HCT116 (cell line): ENCODE results near the gene SOHLH2. TPM values are rescaled to one million over a fixed set of nuclear protein-coding genes. Genes with fewer than 3 reads are reported as not detected.

ENCODE experiments used
- ATAC-seq: fragments of 200-7000 bp; cut with Tn5 transposase; 2 replicates; pipeline ENCODE4 v1.9.1; 2020; ENCODE audit warnings: mild to moderate bottlenecking, moderate library complexity
- BruUV-seq: library from RNA; stranded (reverse); fragments of 400-500 nt; replicated peaks from 2 replicates; lab custom pipeline; 2021; lab: Mats Ljungman, UMichigan
- CTCF ChIA-PET: fragments of 300-600 bp; sonication (Branson Sonifier 250); formaldehyde crosslinking; loops from one replicate; lab custom pipeline; 2021; ENCODE audit warnings: antibody characterized with exemption; lab: Charles Lee
- POLR2A ChIA-PET: fragments of 300-600, 350-600 bp; sonication (Branson Sonifier 250); formaldehyde crosslinking; loops from one replicate; lab custom pipeline; 2021; ENCODE audit warnings: antibody characterized with exemption; lab: Charles Lee
- RAD21 ChIA-PET, 2 experiments: fragments of 300-600 bp; sonication (Branson Sonifier 250); formaldehyde crosslinking; loops; one replicate each; lab custom pipeline; 2023; ENCODE audit warnings: low total read pairs in 2 of 2; ENCODE audit not compliant: uncharacterized antibody in 2 of 2, unreplicated experiment in 2 of 2, low non-redundant PET in 1 of 2; lab: Charles Lee
- DNase-seq: peaks from one replicate; pipeline ENCODE4 v3.0.0-alpha.2; 2010; ENCODE audit warnings: low read depth, low spot score
- H2AFZ ChIP-seq: fragments of 200-600 bp; shearing (Covaris generic), sonication (generic); 2 replicates; pipeline ENCODE4 v1.6.1; 2017; ENCODE audit warnings: low read depth, mixed run types, mixed read lengths, antibody characterized with exemption, low read length; ENCODE audit not compliant: poor library complexity, severe bottlenecking
- H3K27ac ChIP-seq: 2 replicates; pipeline ENCODE4 v1.5.1; 2012; ENCODE audit warnings: low read depth, low read length
- H3K27me3 ChIP-seq: fragments of 200-600 bp; sonication (generic); 2 replicates; pipeline ENCODE4 v1.6.1; 2016; ENCODE audit warnings: mixed run types, low read length, mixed read lengths; ENCODE audit not compliant: insufficient read depth
- H3K36me3 ChIP-seq, 2 experiments: fragments of 200-500 bp in 1 of 2; fragments of 200-600 bp in 1 of 2; sonication (Bioruptor generic) in 1 of 2; sonication (generic) in 1 of 2; 2 replicates each; pipeline versions ENCODE4 v1.5.1 to v1.6.1; 2014 to 2016; ENCODE audit warnings: low read length in 2 of 2, inconsistent platforms in 1 of 2, mixed read lengths in 1 of 2, mixed run types in 1 of 2; ENCODE audit not compliant: insufficient read depth in 2 of 2, control insufficient read depth in 1 of 2
- H3K4me1 ChIP-seq, 2 experiments: fragments of 200-600 bp in 1 of 2; sonication (generic) in 1 of 2; 2 replicates each; pipeline versions ENCODE4 v1.5.1 to v1.6.1; 2012 to 2017; ENCODE audit warnings: low read length in 2 of 2, inconsistent platforms in 1 of 2, mild to moderate bottlenecking in 1 of 2, mixed read lengths in 1 of 2, mixed run types in 1 of 2, moderate library complexity in 1 of 2; ENCODE audit not compliant: insufficient read depth in 2 of 2, control insufficient read depth in 1 of 2
- H3K4me2 ChIP-seq: fragments of 200-600 bp; sonication (generic); 2 replicates; pipeline ENCODE4 v1.6.1; 2017; ENCODE audit warnings: mixed run types, low read length, mixed read lengths
- H3K4me3 ChIP-seq, 2 experiments: fragments of 200-600 bp in 1 of 2; sonication (generic) in 1 of 2; replicated peaks in 1 of 2; 2 replicates each; pipeline ENCODE4 v1.5.1; 2011 to 2016; ENCODE audit warnings: low read length in 2 of 2, control low read depth in 1 of 2, low read depth in 1 of 2, mild to moderate bottlenecking in 1 of 2, mixed read lengths in 1 of 2, mixed run types in 1 of 2
- H3K79me2 ChIP-seq: fragments of 200-600 bp; sonication (generic); 2 replicates; pipeline ENCODE4 v1.6.1; 2017; ENCODE audit warnings: mild to moderate bottlenecking, mixed run types, low read length, moderate library complexity, mixed read lengths; ENCODE audit not compliant: insufficient read depth
- H3K9ac ChIP-seq: fragments of 200-600 bp; sonication (generic); 2 replicates; pipeline ENCODE4 v1.6.1; 2016; ENCODE audit warnings: low read length, mixed read lengths
- H3K9me2 ChIP-seq: fragments of 200-600 bp; sonication (generic), shearing (Covaris generic); 2 replicates; pipeline ENCODE4 v1.6.1; 2017; ENCODE audit warnings: mixed run types, mild to moderate bottlenecking, moderate library complexity; ENCODE audit not compliant: insufficient read depth
- H3K9me3 ChIP-seq, 2 experiments: fragments of 200-500 bp in 1 of 2; fragments of 200-600 bp in 1 of 2; sonication (Bioruptor generic) in 1 of 2; sonication (generic) in 1 of 2; 2 replicates each; pipeline ENCODE4 v1.6.1; 2014 to 2017; ENCODE audit warnings: low read length in 2 of 2, mixed read lengths in 2 of 2, inconsistent platforms in 1 of 2, low read depth in 1 of 2, mild to moderate bottlenecking in 1 of 2, mixed run types in 1 of 2, moderate library complexity in 1 of 2; ENCODE audit not compliant: control insufficient read depth in 1 of 2, insufficient read depth in 1 of 2
- H4K20me1 ChIP-seq: fragments of 200-600 bp; sonication (generic), shearing (Covaris generic); 2 replicates; pipeline ENCODE4 v1.6.1; 2017; ENCODE audit warnings: mixed run types, mild to moderate bottlenecking, moderate library complexity; ENCODE audit not compliant: insufficient read depth
- ATF3 ChIP-seq: IDR thresholded peaks from 2 replicates; pipeline ENCODE4 v1.6.1; 2012
- CBX3 ChIP-seq: IDR thresholded peaks from 2 replicates; pipeline ENCODE4 v1.6.1; 2012; ENCODE audit warnings: low read depth
- CEBPB ChIP-seq: IDR thresholded peaks from 2 replicates; pipeline ENCODE4 v1.6.1; 2012; ENCODE audit warnings: low read depth
- CTCF ChIP-seq, 3 experiments: fragments of 200-600 bp in 1 of 3; sonication (generic) in 1 of 3; IDR thresholded peaks in 2 of 3; conservative IDR thresholded peaks in 1 of 3; 2 replicates each; pipeline ENCODE4 v1.5.1; 2012 to 2017; ENCODE audit warnings: low read depth in 2 of 3, low read length in 2 of 3, antibody characterized with exemption in 1 of 3, borderline replicate concordance in 1 of 3, control low read depth in 1 of 3, mild to moderate bottlenecking in 1 of 3, mixed read lengths in 1 of 3, mixed run types in 1 of 3, moderate library complexity in 1 of 3; ENCODE audit not compliant: insufficient read depth in 1 of 3
- EGR1 ChIP-seq: IDR thresholded peaks from 2 replicates; pipeline ENCODE4 v1.6.1; 2012; ENCODE audit warnings: low read depth
- EZH2phosphoT487 ChIP-seq: fragments of 200-600 bp; IDR thresholded peaks from 2 replicates; pipeline ENCODE4 v1.6.1; 2018; ENCODE audit warnings: antibody characterized with exemption, borderline replicate concordance
- FOSL1 ChIP-seq: IDR thresholded peaks from 2 replicates; pipeline ENCODE4 v1.6.1; 2012; ENCODE audit warnings: low read depth
- JUND ChIP-seq: IDR thresholded peaks from 2 replicates; pipeline ENCODE4 v1.6.1; 2012
- POLR2A ChIP-seq: IDR thresholded peaks from 2 replicates; pipeline ENCODE4 v1.7.0; 2011; ENCODE audit warnings: borderline replicate concordance; ENCODE audit not compliant: insufficient read depth, insufficient read length; ENCODE audit errors: extremely low read depth
- POLR2AphosphoS5 ChIP-seq: IDR thresholded peaks from 2 replicates; pipeline ENCODE4 v1.6.1; 2011; ENCODE audit warnings: mild to moderate bottlenecking, low read depth, low read length, moderate library complexity
- RAD21 ChIP-seq: IDR thresholded peaks from 2 replicates; pipeline ENCODE4 v1.6.1; 2012; ENCODE audit warnings: low read depth, mild to moderate bottlenecking
- SP1 ChIP-seq: IDR thresholded peaks from 2 replicates; pipeline ENCODE4 v1.6.1; 2012; ENCODE audit warnings: low read depth
- SRF ChIP-seq: IDR thresholded peaks from 2 replicates; pipeline ENCODE4 v1.6.1; 2012; ENCODE audit warnings: low read depth
- TCF7L2 ChIP-seq: IDR thresholded peaks from 2 replicates; pipeline ENCODE4 v1.7.0; 2011; ENCODE audit warnings: borderline replicate concordance, inconsistent platforms; ENCODE audit not compliant: insufficient read depth, insufficient read length; ENCODE audit errors: extremely low read depth
- YY1 ChIP-seq: IDR thresholded peaks from 2 replicates; pipeline ENCODE4 v1.6.1; 2011; ENCODE audit warnings: low read length, low read depth, moderate library complexity, mild to moderate bottlenecking; ENCODE audit not compliant: insufficient replicate concordance; ENCODE audit errors: extremely low read depth
- ZFX ChIP-seq: fragments of 450-650 bp; IDR thresholded peaks from 2 replicates; pipeline ENCODE4 v1.6.1; 2017
- ZNF274 ChIP-seq: fragments of 200-500 bp; sonication (Bioruptor generic); IDR thresholded peaks from 2 replicates; pipeline ENCODE4 v1.6.1; 2014; ENCODE audit warnings: mild to moderate bottlenecking, low read depth, low read length, inconsistent platforms
- intact Hi-C: fragments of 100-400 bp; cut with micrococcal nuclease; formaldehyde crosslinking; loops from 2 replicates; pipeline ENCODE4 v1.10.0; 2022
- total RNA-seq: library from RNA; stranded (reverse); gene quantifications from one replicate; pipeline ENCODE4 v1.2.1, GENCODE V29; 2021; ENCODE audit not compliant: unreplicated experiment
- TF ChIP-seq, protein P1 (sequence below): IDR thresholded peaks from 2 replicates; pipeline ENCODE4 v1.6.1; 2012

SOHLH2 gene
- total RNA-seq, 1 experiment from 2014 or later: not detected

- no peaks in the 10 kb centered on the region for H3K36me3 ChIP-seq
- H3K27ac ChIP-seq: no peak overlapping the region
- no peak overlapping the region for H3K4me2 ChIP-seq
- RAD21 ChIA-PET: no interaction called here
- H3K9me3 ChIP-seq: peaks cover 0 to 16% of the 10 kb centered on the region in 2 experiments; a peak in 2 of 4 replicates
- H3K9ac ChIP-seq: no peak overlapping the region
- CTCF ChIA-PET: no interaction called here
- POLR2A ChIA-PET: no interaction called here
- H3K4me1 ChIP-seq: no peaks in the 10 kb centered on the region
- H3K27me3 ChIP-seq: no peaks in the 10 kb centered on the region
- intact Hi-C loops: no loop called here
- no peaks in the 10 kb centered on the region for H4K20me1 ChIP-seq
- DNase-seq (no peak), ATAC-seq (no peak)
- no TSS peak for BruUV-seq
- H3K4me3 ChIP-seq: no peak overlapping the region
- no peaks in the 10 kb centered on the region for H3K9me2 ChIP-seq
- no peak for TF ChIP-seq EGR1
- no peak for TF ChIP-seq SP1
- no peak for TF ChIP-seq CTCF (IDR thresholded peaks at IDR 0.05 in 2 of 3, conservative IDR thresholded peaks at IDR 0.05 in 1 of 3; ENCODE audit: borderline replicate concordance in 1 of 3, insufficient read depth in 1 of 3, low read depth in 2 of 3, low read length in 2 of 3)
- TF ChIP-seq ZFX: no peak
- H2AFZ ChIP-seq: no peak overlapping the region
- no peaks in the 10 kb centered on the region for H3K79me2 ChIP-seq
Observed at GRCh38 chr13:36135876-36136275, 78.5 kb downstream of the SOHLH2 start.

- ChIA-PET POLR2A (no interaction called here), RAD21 (no interaction called here), CTCF (no interaction called here)
- H3K4me1 ChIP-seq: no peaks in the 10 kb centered on the region
- H3K9me3 ChIP-seq: peaks cover 0 to 16% of the 10 kb centered on the region in 2 experiments; a peak in 2 of 4 replicates
- H3K9ac ChIP-seq: no peak overlapping the region
- H2AFZ ChIP-seq: no peak overlapping the region
- no peaks in the 10 kb centered on the region for H3K27me3 ChIP-seq
- DNase-seq (no peak), ATAC-seq (no peak)
- H3K4me2 ChIP-seq: no peak overlapping the region
- intact Hi-C loops: no loop called here
- no peak overlapping the region for H3K27ac ChIP-seq
- no peaks in the 10 kb centered on the region for H3K36me3 ChIP-seq
- BruUV-seq: no TSS peak
- no peaks in the 10 kb centered on the region for H3K9me2 ChIP-seq
- H3K79me2 ChIP-seq: no peaks in the 10 kb centered on the region
- H4K20me1 ChIP-seq: no peaks in the 10 kb centered on the region
- H3K4me3 ChIP-seq: no peak overlapping the region
- no peak for TF ChIP-seq FOSL1
- no peak for TF ChIP-seq ZFX
- TF ChIP-seq ZNF274: no peak
- TF ChIP-seq, protein P1, sequence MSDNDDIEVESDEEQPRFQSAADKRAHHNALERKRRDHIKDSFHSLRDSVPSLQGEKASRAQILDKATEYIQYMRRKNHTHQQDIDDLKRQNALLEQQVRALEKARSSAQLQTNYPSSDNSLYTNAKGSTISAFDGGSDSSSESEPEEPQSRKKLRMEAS: no peak
- TF ChIP-seq POLR2A: no peak
- TF ChIP-seq TCF7L2: no peak
- TF ChIP-seq SRF: no peak
- no peak for TF ChIP-seq CBX3
- TF ChIP-seq YY1: no peak
- TF ChIP-seq ATF3: no peak
- no peak for TF ChIP-seq POLR2AphosphoS5
- no peak for TF ChIP-seq SP1
- TF ChIP-seq EZH2phosphoT487: no peak
- no peak for TF ChIP-seq CTCF (IDR thresholded peaks at IDR 0.05 in 2 of 3, conservative IDR thresholded peaks at IDR 0.05 in 1 of 3; ENCODE audit: borderline replicate concordance in 1 of 3, insufficient read depth in 1 of 3, low read depth in 2 of 3, low read length in 2 of 3)
- TF ChIP-seq RAD21: no peak
- TF ChIP-seq JUND: no peak
- no peak for TF ChIP-seq CEBPB
Observed at GRCh38 chr13:36134632-36135031, 79.7 kb downstream of the SOHLH2 start.
